Activated naive CD4-positive, alpha-beta T cell treated with Interleukin-2 at 50 U/mL for 16 hours (primary cell): Measurements from ENCODE around the gene SHC4.

Experiments
- DNase-seq: peaks from one replicate; pipeline ENCODE4 v3.0.0-alpha.2; 2020

The SHC4 gene

DNA sequence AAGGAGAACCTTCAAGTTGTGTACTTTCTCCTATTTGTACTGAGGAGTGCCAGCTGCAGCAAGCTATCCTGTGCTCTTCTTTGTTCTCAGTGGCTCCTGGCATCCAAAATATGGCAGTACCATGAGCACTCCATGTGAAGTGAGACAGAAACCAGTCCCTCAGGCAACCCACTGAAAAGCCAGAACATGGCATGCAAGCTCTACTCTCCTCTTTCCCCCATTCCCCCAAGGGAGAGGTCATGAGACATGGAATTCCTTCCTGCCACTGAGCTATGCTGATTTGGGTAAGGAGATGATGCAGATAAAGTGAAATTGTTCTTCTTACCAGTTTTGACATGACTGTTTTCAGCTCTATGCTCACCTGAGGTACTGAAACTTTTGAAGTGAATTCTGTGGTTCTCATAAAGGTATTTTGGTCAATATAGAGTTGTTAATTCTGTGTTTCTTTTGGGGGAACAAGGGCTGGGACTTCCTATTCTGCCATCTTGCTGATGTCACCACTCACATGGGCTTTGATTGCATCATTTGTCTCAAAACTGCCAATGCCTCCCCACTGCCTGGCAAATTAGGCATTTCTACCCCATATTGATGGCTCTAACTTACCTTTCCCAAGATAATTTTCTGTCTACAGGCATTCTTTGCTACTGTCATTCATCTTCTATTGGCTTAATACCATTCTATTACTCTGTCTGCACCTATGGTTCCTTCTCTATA is 130.0 kb downstream of the SHC4 start:
- no peak for DNase-seq

DNA sequence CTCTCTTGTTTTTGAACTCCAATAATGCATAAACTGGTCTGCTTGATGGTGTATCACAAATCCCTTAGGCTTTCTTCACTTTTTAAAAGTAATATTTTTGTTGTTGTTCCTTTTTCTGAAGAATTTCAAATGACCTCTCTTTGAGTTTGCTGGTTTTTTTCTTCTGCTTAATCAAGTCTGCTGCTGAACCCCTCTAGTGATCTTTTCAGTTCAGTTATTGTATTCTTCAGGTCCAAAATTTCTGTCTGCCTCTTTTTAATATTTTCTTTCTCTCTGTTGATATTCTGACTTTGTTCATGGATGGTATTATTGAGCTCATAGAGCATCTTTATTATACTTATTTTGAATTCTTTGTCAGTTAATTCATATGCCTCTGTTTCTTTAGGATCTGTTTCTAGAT is 131.1 kb downstream of the SHC4 start:
- no peak for DNase-seq

DNA sequence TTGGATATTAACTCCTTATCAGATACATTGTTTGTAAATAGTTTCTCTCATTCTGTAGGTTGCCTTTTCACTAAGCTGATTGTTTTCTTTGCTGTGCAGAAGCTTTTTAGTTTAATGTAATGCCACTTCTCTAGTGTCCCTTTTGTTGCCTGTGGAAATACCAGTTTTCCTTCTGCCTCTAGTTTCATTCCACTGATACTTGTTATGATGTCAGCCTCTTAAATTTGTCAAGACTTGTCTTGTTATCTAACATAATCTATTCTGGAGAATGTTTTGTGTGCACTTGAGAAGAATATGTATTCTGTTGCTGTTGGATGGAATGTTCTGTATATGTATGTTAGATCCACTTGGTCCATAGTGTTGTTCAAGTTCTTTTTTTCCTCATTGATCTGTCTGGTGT is 134.8 kb downstream of the SHC4 start:
- DNase-seq, result no peak

DNA sequence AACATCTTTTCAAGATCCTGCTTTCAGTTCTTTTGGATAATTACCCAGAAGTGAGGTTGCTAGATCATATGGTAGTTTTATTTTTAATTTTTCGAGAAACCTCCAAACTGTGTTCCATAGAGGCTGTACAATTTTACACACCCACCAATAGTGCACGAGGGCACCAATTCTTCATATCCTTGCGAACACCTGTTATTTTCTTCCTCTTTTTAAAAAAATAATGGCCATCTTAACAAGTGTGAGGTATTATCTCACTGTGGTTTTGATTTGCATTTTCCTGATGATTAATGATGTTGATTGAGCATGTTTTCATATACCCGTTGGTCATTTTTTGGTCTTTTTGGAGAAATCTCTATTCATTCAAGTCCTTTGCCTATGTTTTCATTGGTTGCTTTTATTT is 135.2 kb downstream of the SHC4 start:
- no peak for DNase-seq

DNA sequence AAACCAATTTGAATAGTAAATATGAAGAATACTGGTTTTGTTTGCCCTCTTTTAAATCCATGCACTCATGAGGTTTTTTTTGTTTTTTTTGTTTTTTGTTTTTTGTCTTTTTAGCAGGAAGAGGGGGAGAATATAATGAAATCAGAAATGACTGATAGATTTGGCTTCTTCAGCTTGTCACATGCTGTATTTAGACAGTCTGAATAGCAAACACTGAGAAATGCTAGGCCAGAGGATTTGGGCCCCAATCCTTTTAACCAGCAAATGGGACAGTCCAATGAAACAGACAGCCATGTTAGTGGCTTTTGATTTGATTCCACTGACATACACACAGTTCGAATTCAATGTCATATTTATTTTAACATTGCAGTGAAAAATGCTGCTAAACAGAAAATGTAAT is 138.6 kb downstream of the SHC4 start:
- no peak for DNase-seq

DNA sequence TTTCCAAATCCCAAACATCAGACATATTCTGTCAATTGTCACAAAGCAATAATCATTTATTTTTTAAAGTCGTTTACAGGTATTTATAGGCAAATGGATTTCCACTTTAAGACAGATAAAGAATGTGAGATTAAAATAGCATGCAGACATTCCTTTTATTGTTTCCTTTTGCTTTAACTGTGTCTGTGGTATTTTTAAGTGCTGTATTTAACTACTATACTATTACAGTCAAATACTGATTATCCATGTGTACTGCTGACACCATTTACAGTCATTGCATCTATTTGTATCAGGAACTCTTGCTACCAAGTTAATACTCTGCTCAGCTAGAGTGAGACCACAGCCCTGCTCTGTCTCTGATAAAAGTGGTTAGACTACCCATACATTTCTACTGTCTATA is 140.0 kb downstream of the SHC4 start:
- no peak for DNase-seq

DNA sequence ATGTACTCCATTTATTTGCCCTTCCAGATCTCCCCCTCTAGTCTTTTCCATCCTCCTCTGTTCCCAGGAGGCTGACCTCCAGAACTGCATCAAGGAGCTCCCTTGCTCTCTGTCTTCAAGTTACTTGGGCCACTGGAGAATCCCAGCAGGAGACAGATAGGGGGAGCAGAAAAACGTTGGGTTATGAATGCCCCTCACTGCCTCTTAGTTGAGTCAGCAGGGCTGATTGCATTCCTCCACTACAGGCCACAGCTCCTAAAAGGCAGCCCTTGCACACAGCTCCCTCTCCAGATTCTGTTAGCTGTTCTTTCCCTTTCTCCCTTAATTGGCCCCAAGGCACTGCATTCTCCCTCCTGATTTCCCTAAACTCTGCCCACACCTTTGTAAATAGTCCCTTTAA is 140.5 kb downstream of the SHC4 start:
- DNase-seq, result no peak

DNA sequence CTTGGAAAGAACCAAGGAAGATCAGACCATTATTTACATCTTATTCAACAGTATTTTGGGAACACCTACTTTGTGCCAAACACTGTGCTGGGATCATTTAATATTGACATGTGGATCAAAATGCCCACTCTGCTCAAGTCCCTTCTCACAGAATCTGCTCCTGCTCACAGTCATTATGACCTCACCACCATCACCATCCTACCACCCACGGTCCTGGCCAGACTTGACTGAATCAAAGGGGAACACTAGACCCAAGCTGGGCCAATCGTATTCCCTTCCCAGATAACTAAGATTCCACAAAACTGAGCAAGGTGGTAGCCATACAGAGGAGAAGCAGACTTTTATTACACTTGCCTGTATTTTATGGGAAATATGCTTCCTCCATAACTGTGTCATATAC is 149.4 kb downstream of the SHC4 start:
- no peak for DNase-seq

DNA sequence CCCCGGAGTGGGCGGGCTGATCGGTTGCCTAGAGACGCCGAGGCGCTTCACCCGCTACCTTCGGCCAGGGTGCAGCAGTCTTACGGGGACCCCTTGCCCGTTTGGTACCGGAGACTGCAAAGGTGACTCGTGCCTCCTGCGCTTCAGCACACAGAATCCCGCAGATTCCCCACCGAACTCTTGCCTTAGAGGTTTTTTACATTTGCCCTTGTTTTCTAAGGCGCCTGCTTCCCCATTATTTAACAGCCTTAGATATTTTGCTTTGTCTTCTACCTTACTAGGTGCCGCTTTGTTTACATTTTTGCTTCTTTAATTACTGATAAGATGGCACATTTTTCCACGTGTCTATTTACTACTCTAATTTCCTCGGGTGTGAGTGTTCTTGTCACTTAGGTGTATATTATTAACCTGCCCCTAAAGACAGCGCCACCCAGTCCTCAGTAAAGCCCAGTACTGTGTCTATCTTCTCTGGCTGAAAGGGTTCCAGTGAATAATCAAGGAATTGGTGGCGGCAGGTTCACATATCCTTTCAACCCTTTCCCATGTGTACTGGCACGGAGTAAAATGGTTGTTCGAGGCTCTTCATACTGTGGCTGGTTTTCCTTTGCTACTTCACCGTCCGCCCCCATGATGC is 152.3 kb downstream of the SHC4 start:
- DNase-seq, result no peak

DNA sequence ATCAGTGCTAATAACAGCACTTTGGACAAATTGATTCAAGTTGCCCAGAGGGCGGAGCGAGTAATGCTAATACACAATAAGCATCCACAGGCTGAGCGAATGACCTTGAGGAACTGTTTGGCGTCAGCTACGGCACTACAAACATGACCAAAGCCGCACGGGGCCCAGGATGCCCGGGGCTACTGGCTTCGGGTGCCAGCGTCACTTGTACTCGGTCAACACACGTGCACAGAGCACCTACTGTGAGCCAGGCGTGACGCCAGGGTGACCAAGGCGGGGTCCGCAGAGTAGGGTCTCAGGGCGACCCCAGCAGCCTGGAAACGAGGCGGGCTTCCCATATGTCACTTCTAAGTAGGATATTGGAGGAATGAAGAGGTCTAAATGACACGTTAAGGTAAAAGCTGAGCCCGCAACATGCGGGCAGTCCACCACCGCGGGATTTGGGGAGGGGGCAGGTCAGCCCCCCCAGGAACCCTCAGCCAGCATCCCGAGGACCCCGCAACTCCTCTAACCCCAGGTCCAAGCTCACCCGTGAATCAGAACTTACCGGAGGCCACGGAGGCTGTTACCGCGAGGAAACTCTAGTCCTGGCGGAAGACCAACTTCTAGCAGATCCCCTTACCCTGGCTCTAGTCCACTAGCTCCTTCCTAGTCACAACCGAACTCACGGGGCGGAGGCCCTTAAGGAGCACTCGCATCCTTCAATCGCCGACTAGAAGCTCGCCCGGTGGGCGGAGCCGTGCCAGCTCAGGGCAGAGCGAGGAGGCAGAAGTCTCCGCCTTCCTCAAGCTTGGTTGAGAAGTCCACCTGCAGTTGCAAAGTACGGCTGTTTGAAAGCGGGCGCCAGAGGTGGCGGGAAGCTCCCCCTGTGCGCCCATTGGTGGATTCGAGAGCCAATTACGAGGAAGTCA is 153.1 kb downstream of the SHC4 start, which contains the start of gene CEP152:
CEP152 (minus strand) TSS at position 656 of the 911 bp plus-strand sequence. CDS start 5,420 bp downstream, outside the sequence.
- DNase-seq, result peak; percentile 99

DNA sequence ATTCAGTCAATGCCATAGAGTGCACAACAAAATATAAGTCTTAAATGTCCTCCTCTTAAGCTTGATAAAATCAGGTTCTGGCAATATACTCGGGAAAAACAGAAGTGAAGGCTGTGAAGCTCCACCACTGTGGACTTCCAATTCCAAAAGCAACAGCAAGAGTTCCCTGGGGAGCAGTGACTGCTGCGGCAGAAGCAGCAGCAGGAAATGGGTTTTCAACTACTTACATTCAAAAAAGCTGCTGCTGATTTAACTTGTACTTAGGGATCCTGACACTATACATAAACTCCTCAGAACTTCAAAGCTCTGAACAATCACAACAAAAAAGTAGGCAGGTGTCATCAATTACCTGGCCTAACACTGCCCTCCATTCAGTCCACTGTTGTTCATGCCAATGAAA is 157.6 kb downstream of the SHC4 start:
- DNase-seq, result no peak

DNA sequence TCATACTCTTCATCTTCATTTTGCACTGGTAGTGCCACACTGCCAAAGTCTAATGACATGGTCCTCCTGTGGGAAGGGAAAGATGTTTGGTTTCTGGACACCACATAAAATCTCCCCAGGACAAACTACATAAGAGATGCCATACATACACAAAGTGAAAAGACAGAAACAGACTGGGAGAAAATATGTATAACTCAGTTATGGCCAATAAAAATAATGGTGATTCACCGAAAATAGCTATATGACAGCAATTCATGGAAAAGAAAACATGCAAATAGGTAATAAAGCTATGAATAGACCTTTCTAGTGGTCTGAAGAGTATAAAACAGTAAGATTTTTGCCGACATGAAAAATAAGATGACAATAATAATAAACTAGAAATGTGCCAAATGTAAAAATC is 158.1 kb downstream of the SHC4 start:
- no peak for DNase-seq

DNA sequence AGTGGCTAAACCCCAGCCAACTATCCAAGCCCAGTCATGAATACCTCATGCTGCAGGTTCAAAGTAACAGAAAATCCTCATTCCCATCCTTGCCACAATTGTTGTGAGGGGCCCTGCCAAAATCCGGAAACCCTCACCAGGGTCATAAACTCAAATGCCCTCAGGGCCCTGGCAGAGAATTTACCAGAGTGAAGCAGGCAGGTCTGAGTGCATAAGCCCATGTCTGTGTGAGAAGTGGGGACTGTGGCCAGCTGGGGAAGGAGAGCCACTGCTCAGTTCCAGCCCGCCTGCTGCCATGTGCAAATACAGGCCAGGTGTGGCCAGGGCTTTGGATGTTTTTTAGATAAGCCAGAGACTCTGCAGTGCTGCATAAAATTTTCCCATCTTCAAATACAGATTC is 159.8 kb downstream of the SHC4 start:
- no peak for DNase-seq

DNA sequence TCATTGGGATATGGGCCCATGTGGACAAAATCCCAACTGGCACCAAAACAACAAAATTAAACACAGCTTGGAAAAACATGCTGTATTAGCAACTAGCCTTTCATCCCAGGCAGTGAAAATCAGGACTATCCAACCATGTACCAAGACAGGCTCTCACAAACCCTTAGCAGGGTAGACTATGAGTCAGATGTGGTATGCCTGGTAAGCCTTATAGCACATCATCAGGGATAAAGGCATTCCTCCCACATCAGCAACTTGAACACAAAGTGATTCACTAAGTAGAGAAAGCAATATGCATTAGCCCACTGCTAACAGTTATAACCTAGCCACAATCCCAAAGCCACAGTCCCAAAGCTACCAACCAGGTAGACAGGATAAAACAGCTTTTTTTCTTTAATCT is 160.9 kb downstream of the SHC4 start:
- DNase-seq, result no peak

DNA sequence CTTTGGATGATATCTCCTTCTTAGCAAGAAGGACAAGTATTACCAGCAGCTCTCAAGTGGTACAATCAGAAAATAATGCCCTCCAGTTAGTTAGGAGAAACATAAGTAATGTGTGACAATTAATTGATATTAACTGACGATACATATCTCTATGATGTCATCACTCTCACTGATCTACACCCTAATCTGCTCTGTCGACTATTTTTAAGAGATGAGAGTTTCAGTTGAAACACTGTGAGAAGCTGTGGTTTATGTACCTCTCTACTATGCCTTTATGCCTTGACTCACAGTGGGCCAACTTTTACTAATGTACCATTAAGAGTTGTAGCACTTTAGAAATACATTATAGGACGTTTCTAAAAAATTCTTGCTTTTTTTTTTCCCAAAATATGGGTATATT is 161.5 kb downstream of the SHC4 start:
- no peak for DNase-seq

DNA sequence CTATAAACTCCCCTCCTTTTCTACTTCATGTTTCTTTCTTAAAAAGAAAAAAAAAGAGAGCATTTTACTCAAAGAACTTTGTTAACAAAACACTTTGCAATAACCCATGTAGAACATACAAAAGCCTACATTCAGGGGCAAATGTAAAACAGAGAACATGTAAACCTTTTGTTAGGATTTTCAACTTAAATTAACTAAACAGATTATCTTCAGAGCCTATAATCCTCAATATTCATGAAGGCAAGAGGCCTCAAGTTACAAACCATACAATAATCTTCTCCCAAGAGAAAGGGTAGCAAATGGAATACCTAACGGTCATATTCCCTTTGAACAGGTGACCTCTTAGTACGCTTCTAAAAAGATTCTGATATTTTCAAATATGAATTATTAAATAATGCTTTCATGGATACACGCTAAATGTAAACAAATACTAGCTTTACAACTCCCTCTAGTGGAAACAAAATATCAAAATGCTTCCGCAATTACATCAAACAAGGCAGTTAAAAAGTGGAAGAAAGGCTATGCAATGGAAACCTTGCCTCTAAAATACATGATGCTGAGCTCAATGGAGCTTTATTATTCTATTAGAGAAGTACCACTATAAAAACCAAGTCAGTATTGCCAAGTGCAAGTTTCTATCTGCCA is 162.8 kb downstream of the SHC4 start:
- no peak for DNase-seq

DNA sequence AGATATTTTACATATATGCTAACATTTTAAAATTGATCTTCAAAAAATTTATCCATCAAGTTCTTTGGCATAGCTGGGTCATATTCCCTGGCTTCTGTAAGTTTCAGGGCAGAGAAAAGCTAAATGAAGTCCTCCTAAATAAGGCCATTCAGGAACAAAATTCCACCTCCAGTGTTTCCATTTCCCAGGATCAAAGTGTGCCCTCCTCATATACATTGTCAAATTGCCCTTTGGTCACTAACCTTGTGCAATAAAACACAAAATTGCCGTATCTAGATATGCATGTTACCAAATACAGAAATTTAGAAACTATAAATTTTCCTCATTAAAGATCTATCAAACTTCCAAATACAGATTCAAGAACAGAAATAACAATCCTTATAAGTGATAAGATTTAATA is 163.5 kb downstream of the SHC4 start:
- DNase-seq, result no peak

DNA sequence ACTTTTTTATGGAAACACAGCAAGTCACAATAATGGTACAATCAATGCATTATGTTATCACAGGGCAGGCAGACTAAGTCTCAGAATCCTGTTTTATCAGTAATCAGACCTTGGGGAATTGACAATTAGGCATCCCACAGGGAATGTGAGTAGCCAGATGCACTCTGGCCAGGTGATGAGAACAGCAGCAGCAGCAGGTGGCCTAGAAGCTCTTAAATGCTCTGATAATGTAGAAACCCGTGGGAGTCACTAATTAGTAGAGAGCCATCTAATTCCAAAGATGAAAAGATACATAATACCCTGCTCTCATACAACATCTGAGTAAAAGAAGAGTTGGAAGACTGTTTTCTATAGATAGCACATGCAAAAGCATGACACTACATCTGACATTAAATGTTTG is 165.4 kb downstream of the SHC4 start:
- no peak for DNase-seq

DNA sequence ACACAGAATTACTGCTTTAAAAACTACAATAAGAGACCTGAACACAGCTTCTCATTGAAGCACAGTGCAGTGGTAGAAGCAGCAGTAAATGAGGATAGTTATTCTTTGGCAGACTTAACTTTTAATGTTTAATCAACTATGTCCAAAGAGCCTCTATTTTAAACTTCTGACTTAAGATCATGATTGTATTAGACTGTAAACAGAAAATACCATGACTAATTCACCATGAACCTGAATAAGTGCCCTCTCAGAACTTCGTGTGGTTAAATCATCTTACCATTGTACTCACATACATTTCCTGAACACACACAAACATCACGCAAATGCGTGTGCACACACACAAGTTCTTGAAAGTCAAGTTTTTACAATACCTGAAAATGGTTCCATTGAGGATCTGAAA is 166.8 kb downstream of the SHC4 start:
- DNase-seq, result no peak

DNA sequence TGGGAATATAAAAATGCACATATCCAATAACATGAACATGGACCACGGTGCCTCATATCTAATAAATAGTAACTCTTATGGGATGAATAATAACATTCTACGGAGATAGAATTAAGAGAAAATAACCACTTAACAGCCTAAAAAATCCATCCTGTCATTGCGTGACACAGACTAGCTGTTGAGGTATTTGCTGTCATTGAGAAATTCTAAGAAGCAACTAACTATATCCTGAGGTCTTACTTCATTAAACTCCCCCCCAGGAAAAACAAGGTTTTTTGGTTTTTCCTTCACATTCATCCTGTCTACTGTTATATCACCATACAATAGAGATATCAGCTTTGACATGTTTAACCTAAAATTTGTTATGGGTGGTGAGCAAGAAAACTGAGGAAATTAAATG is 167.2 kb downstream of the SHC4 start:
- no peak for DNase-seq

DNA sequence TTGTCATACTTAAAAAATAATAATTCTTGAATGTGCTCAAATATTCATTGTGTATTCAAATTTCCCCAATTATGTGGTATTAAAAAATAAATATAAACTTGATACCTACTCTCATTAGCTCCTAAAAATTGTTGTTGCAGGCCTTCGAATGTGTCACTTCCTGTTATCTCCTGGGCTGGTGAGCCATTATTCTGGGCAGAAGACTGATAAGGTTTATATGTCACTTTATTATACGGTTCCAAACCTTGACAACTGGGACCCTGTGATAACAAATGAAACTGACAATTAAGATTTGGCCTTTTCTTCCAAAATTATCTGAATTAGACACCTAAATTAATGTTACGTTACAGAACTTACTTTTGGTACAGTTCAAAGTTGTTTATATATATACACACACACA is 167.8 kb downstream of the SHC4 start:
- no peak for DNase-seq

DNA sequence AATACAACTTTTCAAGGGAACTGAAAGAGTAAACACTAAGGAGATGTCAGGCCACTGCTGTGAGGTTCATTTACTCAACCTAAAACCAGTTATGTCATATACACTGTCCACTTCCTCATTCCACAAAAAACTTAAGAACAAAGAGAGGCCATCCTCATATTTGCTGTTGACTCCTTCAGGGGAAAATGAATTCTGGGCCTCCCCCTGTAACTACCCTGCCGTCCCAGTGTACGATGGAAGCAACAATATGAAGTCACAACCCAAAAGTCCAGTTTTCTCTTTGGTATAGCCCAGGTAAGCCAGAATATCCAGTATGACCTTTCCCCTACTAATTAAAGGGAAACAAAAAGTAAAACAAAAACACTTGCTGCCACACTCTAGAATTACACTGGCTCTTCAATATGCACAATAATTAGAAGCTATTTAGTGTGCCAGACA is 169.0 kb downstream of the SHC4 start:
- DNase-seq, result no peak

DNA sequence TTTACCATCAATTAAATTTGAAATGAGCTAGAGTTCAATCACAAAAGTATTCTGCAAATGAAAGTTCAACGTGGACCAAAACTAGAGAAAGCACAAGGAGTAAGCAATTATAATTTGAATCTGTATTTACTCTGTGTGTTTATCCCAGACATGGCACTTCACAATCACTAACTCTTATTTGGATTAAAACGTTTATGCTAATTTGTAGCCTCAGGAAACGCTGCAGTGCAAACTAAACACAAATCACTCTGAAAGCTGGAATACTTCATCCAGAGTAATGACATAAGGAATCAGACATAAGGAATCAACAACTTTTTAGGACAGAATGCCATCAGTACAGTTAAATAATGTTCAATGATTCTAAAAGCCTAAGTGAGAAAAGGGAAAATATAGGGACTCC is 171.3 kb downstream of the SHC4 start:
- no peak for DNase-seq
